Sigmoid colon (tissue), 7 donors: Measurements from ENCODE around the gene NTM. TPM values are rescaled to one million over a fixed set of nuclear protein-coding genes. Genes with fewer than 3 reads are reported as not detected.

Experiments used
- DNase-seq: peaks from one replicate; pipeline ENCODE4 v3.0.0-alpha.2; 2019
- H3K27ac ChIP-seq, 4 donors: fragments of 200-600 bp; sonication (generic); one replicate each; pipeline ENCODE4 v1.5.1; 2016 to 2019; ENCODE audit warnings: mild to moderate bottlenecking in 1 of 4
- H3K27me3 ChIP-seq, 3 donors: fragments of 200-600 bp; sonication (generic); one replicate each; pipeline ENCODE4 v1.5.1; 2019; ENCODE audit warnings: mild to moderate bottlenecking in 1 of 3
- H3K36me3 ChIP-seq, 4 donors: fragments of 200-600 bp; sonication (generic); one replicate each; pipeline ENCODE4 v1.5.1; 2016 to 2019
- H3K4me1 ChIP-seq, 4 donors: fragments of 200-600 bp; sonication (generic); one replicate each; pipeline ENCODE4 v1.5.1; 2017 to 2019
- H3K4me3 ChIP-seq, 4 donors: fragments of 200-600 bp; sonication (generic); one replicate each; pipeline ENCODE4 v1.5.1; 2017 to 2019; ENCODE audit warnings: mild to moderate bottlenecking in 2 of 4, moderate library complexity in 1 of 4
- H3K9me3 ChIP-seq, 4 donors: fragments of 200-600 bp in 3 of 4; sonication (generic) in 3 of 4; one replicate each; pipeline versions ENCODE4 v1.5.1 to v1.6.1; 2013 to 2019
- CTCF ChIP-seq, 4 experiments: fragments of 450-650 bp in 3 of 4; fragments of 200-600 bp in 1 of 4; IDR thresholded peaks; one replicate each; pipeline ENCODE4 v1.5.1; 2016 to 2019; ENCODE audit warnings: antibody characterized with exemption in 4 of 4, mild to moderate bottlenecking in 3 of 4, moderate library complexity in 2 of 4
- EP300 ChIP-seq, 4 donors: sonication (generic); formaldehyde crosslinking; IDR thresholded peaks; one replicate each; pipeline ENCODE4 v1.6.1; 2017; ENCODE audit warnings: antibody characterized with exemption in 4 of 4
- POLR2A ChIP-seq, 2 donors: fragments of 450-650 bp; IDR thresholded peaks; one replicate each; pipeline ENCODE4 v1.6.1; 2016; ENCODE audit warnings: antibody characterized with exemption in 2 of 2, mild to moderate bottlenecking in 2 of 2, moderate library complexity in 2 of 2
- POLR2AphosphoS5 ChIP-seq, 4 donors: sonication (generic); formaldehyde crosslinking; IDR thresholded peaks; one replicate each; pipeline ENCODE4 v1.6.1; 2017; ENCODE audit warnings: antibody characterized with exemption in 4 of 4
- WGBS, 2 donors: extraction: QIAGEN DNeasy Blood & Tissue Kit; methylation state at CpG; one replicate each; pipeline ENCODE4 v1.1.7; 2013; 5-methylcytosine and 5-hydroxymethylcytosine counted together
- intact Hi-C: fragments of 100-400 bp; cut with DNase I; formaldehyde crosslinking; loops from one replicate; pipeline ENCODE4 v1.15.1; 2023
- polyA plus RNA-seq, 3 donors: library from polyadenylated mRNA; stranded (reverse); fragments of 200-250 nt; gene quantifications; one replicate each; pipeline ENCODE4 v1.2.3, GENCODE V29; 2013
- total RNA-seq, 4 donors: library from RNA; depleted of rRNA; stranded (reverse); fragments of >200 nt; gene quantifications; one replicate each; pipeline ENCODE4 v1.1.0, GENCODE V29; 2016
- donor health status: healthy with polysubstance abuse.
- donor health status: Bipolar disorder and iron deficiency.
- donor health status: healthy.

The NTM gene
- total and polyA plus RNA-seq, 7 donors: 0.96 to 18.3 (median 6.4) TPM; not detected in 1

GRCh38 chr11:131534611-131535010 is 164.2 kb downstream of the NTM start:
- no peak overlapping the region for H3K4me3 ChIP-seq
- DNase-seq: no peak
- H3K36me3 ChIP-seq: no peaks in the 10 kb centered on the region
- H3K27me3 ChIP-seq: no peaks in the 10 kb centered on the region
- 83 to 84% methylated on average over 5 of the region's 5 CpGs for WGBS, 2 donors
- no peak for TF ChIP-seq POLR2AphosphoS5 (IDR thresholded peaks at IDR 0.05)
- intact Hi-C loops: no loop called here
- H3K27ac ChIP-seq: no peak overlapping the region
- peaks cover 0 to 14% (median 4%) of the 10 kb centered on the region in 4 donors for H3K4me1 ChIP-seq
- no peaks in the 10 kb centered on the region for H3K9me3 ChIP-seq

GRCh38 chr11:131536159-131536558 is 165.7 kb downstream of the NTM start:
- Histone ChIP-seq H3K27ac (no peak overlapping the region), H3K9me3 (no peaks in the 10 kb centered on the region), H3K4me3 (no peak overlapping the region), H3K27me3 (no peaks in the 10 kb centered on the region), H3K4me1 (peaks cover 0 to 14% (median 4%) of the 10 kb centered on the region in 4 donors), H3K36me3 (no peaks in the 10 kb centered on the region)
- TF ChIP-seq POLR2A (IDR thresholded peaks at IDR 0.05) (no peak), CTCF (IDR thresholded peaks at IDR 0.05) (no peak), EP300 (IDR thresholded peaks at IDR 0.05) (no peak), POLR2AphosphoS5 (IDR thresholded peaks at IDR 0.05) (no peak)
- intact Hi-C loops: no loop called here
- WGBS, 2 donors: 94 to 96% methylated on average over 2 of the region's 2 CpGs
- no peak for DNase-seq

GRCh38 chr11:131537196-131537595 is 166.8 kb downstream of the NTM start:
- no peaks in the 10 kb centered on the region for H3K27me3 ChIP-seq
- 83 to 86% methylated on average over 7 of the region's 7 CpGs for WGBS, 2 donors
- no peak for TF ChIP-seq CTCF (IDR thresholded peaks at IDR 0.05)
- no peak for TF ChIP-seq EP300 (IDR thresholded peaks at IDR 0.05)
- no peak for TF ChIP-seq POLR2A (IDR thresholded peaks at IDR 0.05)
- no peak for TF ChIP-seq POLR2AphosphoS5 (IDR thresholded peaks at IDR 0.05)
- no peaks in the 10 kb centered on the region for H3K36me3 ChIP-seq
- H3K4me1 ChIP-seq: peaks cover 0 to 14% (median 4%) of the 10 kb centered on the region in 4 donors
- peaks cover 0 to 3% (median 0%) of the 10 kb centered on the region in 4 donors for H3K9me3 ChIP-seq
- H3K27ac ChIP-seq: no peak overlapping the region
- intact Hi-C loops: no loop called here
- no peak for DNase-seq
- no peak overlapping the region for H3K4me3 ChIP-seq

GRCh38 chr11:131537748-131538147 is 167.3 kb downstream of the NTM start:
- intact Hi-C loops: no loop called here
- Histone ChIP-seq H3K4me1 (peaks cover 0 to 14% (median 4%) of the 10 kb centered on the region in 4 donors), H3K36me3 (no peaks in the 10 kb centered on the region), H3K4me3 (no peak overlapping the region), H3K27me3 (no peaks in the 10 kb centered on the region), H3K9me3 (peaks cover 0 to 3% (median 0%) of the 10 kb centered on the region in 4 donors), H3K27ac (peak overlapping the region in 1 of 4 donors; percentile 33)
- TF ChIP-seq EP300 (IDR thresholded peaks at IDR 0.05) (no peak), CTCF (IDR thresholded peaks at IDR 0.05) (no peak), POLR2AphosphoS5 (IDR thresholded peaks at IDR 0.05) (no peak), POLR2A (IDR thresholded peaks at IDR 0.05) (no peak)
- 15 to 41% methylated on average over 6 of the region's 6 CpGs for whole genome bisulfite sequencing, 2 donors
- no peak for DNase-seq

GRCh38 chr11:131538322-131538721 is 167.9 kb downstream of the NTM start:
- Histone ChIP-seq H3K27me3 (no peaks in the 10 kb centered on the region), H3K36me3 (no peaks in the 10 kb centered on the region), H3K4me3 (no peak overlapping the region), H3K27ac (peak overlapping the region in 1 of 4 donors; percentile 33), H3K4me1 (peaks cover 0 to 14% (median 4%) of the 10 kb centered on the region in 4 donors), H3K9me3 (peaks cover 0 to 3% (median 0%) of the 10 kb centered on the region in 4 donors)
- 52 to 61% methylated on average over 6 of the region's 6 CpGs for WGBS, 2 donors
- DNase-seq: no peak
- intact Hi-C loops: no loop called here
- TF ChIP-seq POLR2AphosphoS5 (IDR thresholded peaks at IDR 0.05): peak in 1 of 4 donors; percentile 45
- no peak for TF ChIP-seq EP300 (IDR thresholded peaks at IDR 0.05)

- intact Hi-C loops: no loop called here
- H3K4me3 ChIP-seq: no peak overlapping the region
- no peaks in the 10 kb centered on the region for H3K36me3 ChIP-seq
- no peaks in the 10 kb centered on the region for H3K27me3 ChIP-seq
- peaks cover 0 to 14% (median 4%) of the 10 kb centered on the region in 4 donors for H3K4me1 ChIP-seq
- WGBS, 2 donors: 69 to 84% methylated on average over 3 of the region's 3 CpGs
- H3K27ac ChIP-seq: no peak overlapping the region
- H3K9me3 ChIP-seq: peaks cover 0 to 3% (median 0%) of the 10 kb centered on the region in 4 donors
- no peak for DNase-seq
- no peak for TF ChIP-seq POLR2AphosphoS5 (IDR thresholded peaks at IDR 0.05)
- no peak for TF ChIP-seq POLR2A (IDR thresholded peaks at IDR 0.05)
- TF ChIP-seq CTCF (IDR thresholded peaks at IDR 0.05): no peak
- TF ChIP-seq EP300 (IDR thresholded peaks at IDR 0.05): no peak
These were observed 170.3 kb downstream of the NTM start for GRCh38 chr11:131540676-131541075.
